NT2/D1 (cell line): ENCODE data around the gene INO80D.

Source experiments
- YY1 ChIP-seq: IDR thresholded peaks from 2 replicates; pipeline ENCODE4 v1.6.1; 2011; ENCODE audit not compliant: insufficient read length, insufficient read depth
- ZNF274 ChIP-seq: IDR thresholded peaks from 2 replicates; pipeline ENCODE4 v1.6.1; 2011; ENCODE audit warnings: mild to moderate bottlenecking, low read depth, low read length

DNA sequence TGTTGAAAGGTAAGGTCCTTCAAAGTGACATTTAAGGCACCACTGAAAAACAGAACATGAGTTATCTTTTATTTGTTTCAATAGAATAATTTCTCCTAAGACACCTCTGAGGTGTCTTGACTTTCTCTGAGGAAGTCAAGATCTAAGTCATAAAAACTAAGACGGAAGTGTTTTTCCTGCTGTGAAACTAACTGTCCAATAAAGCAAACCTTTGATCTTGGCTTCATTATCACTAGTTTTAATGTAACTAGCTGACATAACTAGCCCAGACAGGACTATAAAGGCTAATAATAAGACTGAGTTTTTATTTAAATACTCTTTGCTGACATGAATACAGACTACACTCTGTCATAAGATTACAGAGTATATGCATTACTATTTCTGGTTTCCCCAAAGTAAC is 36.6 kb downstream of the INO80D start:
- TF ChIP-seq YY1, result no peak
- TF ChIP-seq ZNF274, result no peak
